Measurements from ENCODE around the gene RPL7L1.
A peak's percentile ranks its signal among the peaks of the same experiment; 100 is the strongest.
"Not testable (repeated sequence)": the region's sequence is repeated elsewhere in the genome, so short reads cannot be mapped to it uniquely, and the experiment has no call there.

RPL7L1 gene

DNA sequence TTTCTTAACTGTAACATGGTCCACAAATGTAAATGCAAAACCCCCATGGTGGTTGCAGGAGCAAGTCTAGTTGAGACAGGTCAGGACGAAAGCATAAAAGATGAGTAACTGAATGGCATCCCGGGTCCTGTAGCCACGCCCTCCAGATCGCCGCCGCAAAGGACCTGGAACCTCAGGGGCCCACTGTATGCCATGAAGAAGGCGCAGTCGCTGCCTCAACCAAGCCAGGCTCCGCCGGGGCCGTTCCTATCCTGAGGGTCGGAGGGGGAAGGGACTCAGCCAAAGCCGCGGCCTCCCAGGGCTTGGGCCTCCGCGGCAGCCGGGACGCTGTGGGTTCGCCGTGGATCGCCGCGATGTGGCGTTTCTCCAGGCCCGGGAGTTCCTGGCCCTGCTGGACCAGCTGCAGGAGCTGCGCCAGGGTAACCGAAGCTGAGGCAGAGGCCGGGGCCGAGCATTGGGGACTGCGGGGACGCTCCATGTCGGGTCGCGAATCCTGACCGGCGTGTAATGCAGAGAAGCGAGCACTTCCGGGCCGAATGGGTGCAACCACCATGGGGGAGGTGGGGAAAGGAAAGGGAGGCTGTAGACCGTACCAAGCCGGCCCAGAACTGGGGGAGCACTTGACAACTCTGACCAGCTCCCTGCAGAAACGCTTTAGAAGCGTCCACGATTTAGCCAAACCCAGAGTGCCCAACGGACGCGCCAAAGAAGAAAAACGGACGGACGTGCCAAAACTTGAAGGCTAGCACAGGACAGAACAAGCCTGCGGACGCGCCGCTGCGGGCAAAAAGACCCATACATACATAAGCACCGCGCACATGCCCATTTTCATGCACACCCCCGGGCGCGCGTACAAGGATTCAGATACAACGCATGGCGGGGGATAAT, 11.1 kb downstream of the RPL7L1 start:
- peak overlapping the region; percentile 96 to 97 for H3K9ac ChIP-seq (ENCODE audit: low read depth in 1 of 2, low read length in 2 of 2)
- no peaks in the 10 kb centered on the region for H3K9me3 ChIP-seq (ENCODE audit: control insufficient read depth in 2 of 2, low read length in 2 of 2)
- peak overlapping the region; percentile 90 to 98 for H3K4me3 ChIP-seq (ENCODE audit: low read length in 2 of 2)
- peak overlapping the region; percentile 90 to 93 for H3K27ac ChIP-seq (ENCODE audit: low read depth in 2 of 2, low read length in 2 of 2)
- H3K27me3 ChIP-seq (ENCODE audit: control insufficient read depth in 2 of 2, insufficient read depth in 2 of 2, low read length in 2 of 2) = no peaks in the 10 kb centered on the region
- H3K36me3 ChIP-seq (ENCODE audit: control insufficient read depth in 2 of 2, insufficient read depth in 2 of 2, low read length in 2 of 2) = peaks cover 4 to 10% of the 10 kb centered on the region in 2 donors
- peaks cover 3 to 6% of the 10 kb centered on the region in 2 donors for H3K4me1 ChIP-seq (ENCODE audit: control insufficient read depth in 2 of 2, insufficient read depth in 2 of 2, low read length in 2 of 2)

DNA sequence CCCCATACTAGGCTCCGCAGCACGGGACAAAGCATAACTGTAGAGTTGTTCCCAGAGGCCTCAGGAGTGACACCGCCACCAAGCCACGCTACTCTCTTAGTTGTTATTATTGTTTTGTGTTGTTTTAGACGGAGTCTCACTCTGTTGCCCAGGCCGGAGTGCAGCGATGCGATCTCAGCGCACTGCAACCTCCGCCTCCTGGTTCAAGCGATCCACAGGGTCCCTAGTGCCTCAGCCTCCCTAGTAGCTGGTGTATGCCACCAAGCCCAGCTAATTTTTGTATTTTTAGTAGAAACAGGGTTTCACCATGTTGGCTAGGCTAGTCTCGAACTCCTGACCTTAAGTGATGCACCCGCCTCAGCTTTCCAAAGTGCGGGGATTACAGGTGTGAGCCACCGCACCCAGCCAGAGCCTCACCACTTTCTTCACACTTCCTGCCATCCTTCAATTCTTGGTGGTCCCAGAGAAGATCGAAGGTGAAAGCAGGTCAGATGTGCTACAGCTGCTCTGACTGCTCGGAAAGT, 11.8 kb downstream of the RPL7L1 start:
- peaks cover 3 to 6% of the 10 kb centered on the region in 2 donors for H3K4me1 ChIP-seq (ENCODE audit: control insufficient read depth in 2 of 2, insufficient read depth in 2 of 2, low read length in 2 of 2)
- peak overlapping the region; percentile 96 to 97 for H3K9ac ChIP-seq (ENCODE audit: low read depth in 1 of 2, low read length in 2 of 2)
- peaks cover 0 to 4% of the 10 kb centered on the region in 2 donors for H3K36me3 ChIP-seq (ENCODE audit: control insufficient read depth in 2 of 2, insufficient read depth in 2 of 2, low read length in 2 of 2)
- H3K9me3 ChIP-seq (ENCODE audit: control insufficient read depth in 2 of 2, low read length in 2 of 2) = no peaks in the 10 kb centered on the region
- peak overlapping the region; percentile 90 to 98 for H3K4me3 ChIP-seq (ENCODE audit: low read length in 2 of 2)
- H3K27ac ChIP-seq (ENCODE audit: low read depth in 2 of 2, low read length in 2 of 2) = peak overlapping the region; percentile 42 to 93
- no peaks in the 10 kb centered on the region for H3K27me3 ChIP-seq (ENCODE audit: control insufficient read depth in 2 of 2, insufficient read depth in 2 of 2, low read length in 2 of 2)

DNA sequence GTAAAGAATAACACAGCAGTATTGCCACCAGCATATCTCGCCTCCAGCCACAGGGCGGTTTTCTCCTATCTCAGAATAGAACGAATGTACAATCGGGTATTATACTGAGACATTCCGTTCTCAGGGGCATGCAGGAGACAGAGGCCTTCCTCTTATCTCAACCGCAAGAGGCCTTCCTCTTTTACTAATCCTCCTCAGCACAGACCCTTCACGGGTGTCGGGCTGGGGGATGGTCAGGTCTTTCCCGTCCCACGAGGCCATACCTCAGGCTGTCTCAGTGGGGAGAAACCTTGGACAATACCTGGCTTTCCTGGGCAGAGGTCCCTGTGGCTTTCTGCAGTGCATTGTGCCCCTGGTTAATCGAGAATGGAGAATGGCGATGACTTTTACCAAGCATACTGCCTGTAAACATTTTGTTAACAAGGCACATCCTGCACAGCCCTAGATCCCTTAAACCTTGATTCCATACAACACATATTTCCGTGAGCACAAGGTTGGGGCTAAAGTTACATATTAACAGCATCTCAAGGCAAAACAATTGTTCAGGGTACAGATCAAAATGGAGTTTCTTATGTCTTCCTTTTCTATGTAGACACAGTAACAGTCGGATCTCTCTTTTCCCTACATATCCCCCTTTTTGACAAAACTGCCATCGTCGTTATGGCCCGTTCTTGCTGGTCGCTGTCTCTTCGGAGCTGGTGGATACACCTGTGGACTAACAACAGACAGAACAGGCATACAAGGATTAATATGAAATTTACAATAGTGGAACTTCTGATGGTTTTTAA, 14.8 kb downstream of the RPL7L1 start:
- H3K36me3 ChIP-seq (ENCODE audit: control insufficient read depth in 2 of 2, insufficient read depth in 2 of 2, low read length in 2 of 2); H3K27me3 ChIP-seq (ENCODE audit: control insufficient read depth in 2 of 2, insufficient read depth in 2 of 2, low read length in 2 of 2); H3K4me1 ChIP-seq (ENCODE audit: control insufficient read depth in 2 of 2, insufficient read depth in 2 of 2, low read length in 2 of 2); H3K4me3 ChIP-seq (ENCODE audit: low read length in 2 of 2); H3K9me3 ChIP-seq (ENCODE audit: control insufficient read depth in 2 of 2, low read length in 2 of 2): not testable (repeated sequence)
- Histone ChIP-seq H3K9ac (ENCODE audit: low read depth in 1 of 2, low read length in 2 of 2) (peak overlapping the region in 1 of 2 donors; percentile 41), H3K27ac (ENCODE audit: low read depth in 2 of 2, low read length in 2 of 2) (peak overlapping the region in 1 of 2 donors; percentile 32)

DNA sequence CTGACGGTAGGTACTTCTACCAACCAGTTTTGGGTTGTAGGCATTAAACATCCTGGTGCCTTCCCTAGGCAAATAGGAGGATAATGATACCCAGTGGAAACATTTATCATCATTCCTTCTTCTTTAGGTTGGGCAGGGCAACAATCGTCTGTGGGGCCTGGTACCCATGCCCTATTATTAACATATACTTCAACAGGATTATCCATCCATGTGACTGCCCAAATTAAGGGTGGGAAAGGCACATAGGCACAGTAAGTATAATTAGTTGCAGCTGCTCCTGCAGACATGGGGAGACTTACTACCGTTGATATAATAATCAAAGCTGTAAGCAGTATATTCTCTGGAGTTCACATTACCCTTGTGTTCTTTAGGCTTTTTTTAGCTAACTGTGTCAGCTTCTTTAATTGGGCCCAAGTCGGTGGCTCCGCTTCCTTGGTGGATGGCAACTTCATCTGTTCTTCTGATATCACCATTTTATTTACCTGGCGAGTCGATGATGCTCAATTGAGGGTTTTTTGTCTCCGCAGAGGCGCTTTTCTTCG, 16.8 kb downstream of the RPL7L1 start:
- H3K27me3 ChIP-seq (ENCODE audit: control insufficient read depth in 2 of 2, insufficient read depth in 2 of 2, low read length in 2 of 2) = no peaks in the 10 kb centered on the region
- H3K27ac ChIP-seq (ENCODE audit: low read depth in 2 of 2, low read length in 2 of 2) = no peak overlapping the region
- no peak overlapping the region for H3K9ac ChIP-seq (ENCODE audit: low read depth in 1 of 2, low read length in 2 of 2)
- H3K4me3 ChIP-seq (ENCODE audit: low read length in 2 of 2) = no peak overlapping the region
- no peaks in the 10 kb centered on the region for H3K36me3 ChIP-seq (ENCODE audit: control insufficient read depth in 2 of 2, insufficient read depth in 2 of 2, low read length in 2 of 2)
- H3K4me1 ChIP-seq (ENCODE audit: control insufficient read depth in 2 of 2, insufficient read depth in 2 of 2, low read length in 2 of 2) = peaks cover 2% of the 10 kb centered on the region in 2 donors
- H3K9me3 ChIP-seq (ENCODE audit: control insufficient read depth in 2 of 2, low read length in 2 of 2) = no peaks in the 10 kb centered on the region

DNA sequence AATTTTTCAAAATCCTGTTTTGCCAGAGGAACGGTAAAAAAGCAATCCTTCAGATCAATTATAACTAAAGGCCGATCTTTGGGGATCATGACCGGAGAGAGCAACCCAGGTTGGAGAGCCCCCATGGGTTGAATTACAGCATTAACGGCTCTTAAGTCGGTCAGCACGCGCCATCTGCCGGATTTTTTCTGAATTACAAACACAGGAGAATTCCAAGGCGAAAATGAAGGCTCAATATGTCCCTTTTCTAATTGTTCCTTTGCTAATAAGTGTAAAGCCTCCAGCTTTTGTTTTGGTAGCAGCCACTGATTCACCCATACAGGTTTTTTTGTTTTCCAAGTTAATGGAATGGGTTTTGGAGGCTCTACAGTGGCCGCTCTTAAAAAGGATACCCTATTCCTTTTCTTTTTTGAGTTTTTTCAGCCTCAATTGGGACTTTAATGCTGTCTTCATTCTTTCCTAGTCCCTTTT, 19.5 kb downstream of the RPL7L1 start:
- Histone ChIP-seq H3K9me3 (ENCODE audit: control insufficient read depth in 2 of 2, low read length in 2 of 2) (no peaks in the 10 kb centered on the region), H3K27ac (ENCODE audit: low read depth in 2 of 2, low read length in 2 of 2) (no peak overlapping the region), H3K36me3 (ENCODE audit: control insufficient read depth in 2 of 2, insufficient read depth in 2 of 2, low read length in 2 of 2) (no peaks in the 10 kb centered on the region), H3K4me3 (ENCODE audit: low read length in 2 of 2) (no peak overlapping the region), H3K27me3 (ENCODE audit: control insufficient read depth in 2 of 2, insufficient read depth in 2 of 2, low read length in 2 of 2) (no peaks in the 10 kb centered on the region), H3K9ac (ENCODE audit: low read depth in 1 of 2, low read length in 2 of 2) (no peak overlapping the region), H3K4me1 (ENCODE audit: control insufficient read depth in 2 of 2, insufficient read depth in 2 of 2, low read length in 2 of 2) (peaks cover 0 to 5% of the 10 kb centered on the region in 2 donors)

DNA sequence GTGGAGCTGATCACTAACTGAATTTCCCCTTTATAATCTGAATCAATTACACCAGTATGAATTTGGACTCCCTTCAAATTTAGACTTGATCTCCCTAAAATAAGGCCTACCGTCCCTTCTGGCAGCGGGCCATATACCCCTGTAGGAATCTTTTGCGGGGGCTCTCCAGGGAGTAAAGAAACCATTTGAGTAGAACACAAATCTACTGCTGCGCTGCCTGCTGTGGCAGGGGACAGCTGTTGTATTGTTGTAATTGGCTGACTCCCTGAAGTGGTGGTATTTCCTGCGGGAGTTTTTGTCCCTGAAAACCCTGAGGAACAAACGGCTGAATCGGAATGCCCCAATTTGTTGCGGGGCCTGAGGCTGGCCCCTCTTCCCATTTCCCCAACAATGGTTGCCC, 20.5 kb downstream of the RPL7L1 start:
- H3K36me3 ChIP-seq (ENCODE audit: control insufficient read depth in 2 of 2, insufficient read depth in 2 of 2, low read length in 2 of 2) = no peaks in the 10 kb centered on the region
- H3K27me3 ChIP-seq (ENCODE audit: control insufficient read depth in 2 of 2, insufficient read depth in 2 of 2, low read length in 2 of 2) = no peaks in the 10 kb centered on the region
- H3K9me3 ChIP-seq (ENCODE audit: control insufficient read depth in 2 of 2, low read length in 2 of 2) = no peaks in the 10 kb centered on the region
- H3K27ac ChIP-seq (ENCODE audit: low read depth in 2 of 2, low read length in 2 of 2) = no peak overlapping the region
- no peak overlapping the region for H3K4me3 ChIP-seq (ENCODE audit: low read length in 2 of 2)
- H3K9ac ChIP-seq (ENCODE audit: low read depth in 1 of 2, low read length in 2 of 2) = no peak overlapping the region
- peaks cover 0 to 5% of the 10 kb centered on the region in 2 donors for H3K4me1 ChIP-seq (ENCODE audit: control insufficient read depth in 2 of 2, insufficient read depth in 2 of 2, low read length in 2 of 2)

DNA sequence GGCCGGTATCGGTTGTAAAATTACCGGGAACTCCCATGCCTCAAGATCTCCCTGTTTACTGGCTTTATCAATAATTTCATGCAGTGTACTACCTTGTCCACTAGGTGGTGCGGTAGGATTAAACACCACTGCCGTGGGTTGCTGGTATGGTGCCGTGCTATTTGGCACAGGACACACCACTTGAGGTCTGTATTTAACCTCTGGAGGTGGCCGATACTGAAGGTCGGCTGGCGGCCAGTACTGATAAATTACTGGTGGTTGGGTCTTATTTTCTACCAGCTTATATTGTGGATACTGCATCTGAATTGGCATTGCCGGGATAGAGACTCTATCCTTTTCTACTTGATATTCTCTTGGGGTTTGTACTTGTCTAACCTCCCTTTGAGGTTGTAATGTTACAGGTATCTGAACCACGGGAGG, 22.1 kb downstream of the RPL7L1 start:
- no peak overlapping the region for H3K27ac ChIP-seq (ENCODE audit: low read depth in 2 of 2, low read length in 2 of 2)

DNA sequence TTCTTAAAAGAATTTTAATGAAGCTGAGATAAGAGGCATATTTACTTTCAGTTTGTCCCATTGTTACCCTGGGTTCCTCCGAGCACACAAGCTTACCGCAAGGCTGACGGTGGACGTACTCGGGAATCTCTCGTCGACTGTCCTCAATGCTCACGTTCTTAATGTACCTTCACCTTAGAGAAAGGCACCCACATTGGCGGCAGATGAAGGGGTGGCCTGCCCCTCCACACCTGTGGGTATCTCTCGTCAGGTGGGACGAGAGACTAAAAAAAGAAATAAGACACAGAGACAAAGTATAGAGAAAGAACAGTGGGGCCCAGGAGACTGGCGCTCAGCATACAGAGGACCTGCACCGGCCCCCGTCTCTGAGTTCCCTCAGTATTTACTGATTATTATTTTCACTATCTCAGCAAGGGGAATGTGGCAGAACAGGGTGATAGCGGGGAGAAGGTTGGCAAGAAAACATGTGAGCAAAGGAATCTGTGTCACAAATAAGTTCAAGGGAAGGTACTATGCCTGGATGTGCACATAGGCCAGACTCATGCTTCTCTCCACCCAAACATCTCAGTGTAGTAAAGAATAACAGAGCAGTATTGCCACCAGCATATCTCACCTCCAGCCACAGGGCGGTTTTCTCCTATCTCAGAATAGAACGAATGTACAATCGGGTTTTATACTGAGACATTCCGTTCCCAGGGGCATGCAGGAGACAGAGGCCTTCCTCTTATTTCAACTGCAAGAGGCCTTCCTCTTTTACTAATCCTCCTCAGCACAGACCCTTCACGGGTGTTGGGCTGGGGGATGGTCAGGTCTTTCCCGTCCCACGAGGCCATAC, 23.2 kb downstream of the RPL7L1 start:
- H3K9me3 ChIP-seq (ENCODE audit: control insufficient read depth in 2 of 2, low read length in 2 of 2); H3K36me3 ChIP-seq (ENCODE audit: control insufficient read depth in 2 of 2, insufficient read depth in 2 of 2, low read length in 2 of 2); H3K4me1 ChIP-seq (ENCODE audit: control insufficient read depth in 2 of 2, insufficient read depth in 2 of 2, low read length in 2 of 2); H3K27me3 ChIP-seq (ENCODE audit: control insufficient read depth in 2 of 2, insufficient read depth in 2 of 2, low read length in 2 of 2); H3K4me3 ChIP-seq (ENCODE audit: low read length in 2 of 2); H3K9ac ChIP-seq (ENCODE audit: low read depth in 1 of 2, low read length in 2 of 2); H3K27ac ChIP-seq (ENCODE audit: low read depth in 2 of 2, low read length in 2 of 2): not testable (repeated sequence)

More for the DNA sequence above, 22.1 kb downstream of the RPL7L1 start:
- no peak overlapping the region for H3K4me3 ChIP-seq (ENCODE audit: low read length in 2 of 2)
- H3K9ac ChIP-seq (ENCODE audit: low read depth in 1 of 2, low read length in 2 of 2) = no peak overlapping the region
- H3K4me1 ChIP-seq (ENCODE audit: control insufficient read depth in 2 of 2, insufficient read depth in 2 of 2, low read length in 2 of 2) = peaks cover 0 to 5% of the 10 kb centered on the region in 2 donors
- no peaks in the 10 kb centered on the region for H3K36me3 ChIP-seq (ENCODE audit: control insufficient read depth in 2 of 2, insufficient read depth in 2 of 2, low read length in 2 of 2)
- no peaks in the 10 kb centered on the region for H3K9me3 ChIP-seq (ENCODE audit: control insufficient read depth in 2 of 2, low read length in 2 of 2)
- no peaks in the 10 kb centered on the region for H3K27me3 ChIP-seq (ENCODE audit: control insufficient read depth in 2 of 2, insufficient read depth in 2 of 2, low read length in 2 of 2)

DNA sequence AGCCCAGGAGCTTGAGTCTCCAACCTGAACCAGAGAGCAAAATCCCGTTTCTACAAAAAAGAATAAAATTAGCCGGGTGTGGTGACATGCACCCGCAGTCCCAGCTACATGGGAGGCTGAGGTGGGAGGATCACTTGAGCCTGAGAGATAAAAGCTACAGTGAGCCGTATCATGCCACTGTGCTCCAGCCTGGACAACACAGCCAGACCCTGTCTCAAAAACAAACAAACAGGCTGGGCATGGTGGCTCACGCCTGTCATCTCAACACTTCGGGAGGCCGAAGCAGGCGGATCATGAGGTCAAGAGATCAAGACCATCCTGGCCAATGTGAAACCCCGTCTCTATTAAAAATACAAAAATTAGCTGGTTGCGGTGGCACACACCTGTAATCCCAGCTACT, 25.1 kb downstream of the RPL7L1 start:
- H3K9me3 ChIP-seq (ENCODE audit: control insufficient read depth in 2 of 2, low read length in 2 of 2) = no peaks in the 10 kb centered on the region
- no peak overlapping the region for H3K9ac ChIP-seq (ENCODE audit: low read depth in 1 of 2, low read length in 2 of 2)
- no peak overlapping the region for H3K4me3 ChIP-seq (ENCODE audit: low read length in 2 of 2)
- no peak overlapping the region for H3K27ac ChIP-seq (ENCODE audit: low read depth in 2 of 2, low read length in 2 of 2)
- H3K27me3 ChIP-seq (ENCODE audit: control insufficient read depth in 2 of 2, insufficient read depth in 2 of 2, low read length in 2 of 2) = no peaks in the 10 kb centered on the region
- no peaks in the 10 kb centered on the region for H3K36me3 ChIP-seq (ENCODE audit: control insufficient read depth in 2 of 2, insufficient read depth in 2 of 2, low read length in 2 of 2)
- peaks cover 0 to 5% of the 10 kb centered on the region in 2 donors for H3K4me1 ChIP-seq (ENCODE audit: control insufficient read depth in 2 of 2, insufficient read depth in 2 of 2, low read length in 2 of 2)
